Stimulated activated CD8-positive, alpha-beta memory T cell treated with anti-CD3 and anti-CD28 coated beads, Interleukin-15, amount 100 ng/mL, for 4 hours (primary cell): ENCODE results near the gene C10orf53.

ENCODE experiments used
- DNase-seq, 2 donors: peaks; one replicate each; pipeline ENCODE4 v3.0.0-alpha.2; 2020; ENCODE audit warnings: low read depth in 2 of 2

C10orf53 gene

GRCh38 chr10:49679480-49679893 lies at the start of gene C10orf53:
C10orf53 (plus strand) TSS chr10:49679651; CDS start chr10:49679698, 47 bp downstream.
- DNase-seq: no peak

- no peak for DNase-seq
Measured at GRCh38 chr10:49631975-49632374, 47.5 kb upstream of the C10orf53 start.

- DNase-seq: no peak
Measured at GRCh38 chr10:49632406-49633317, 46.8 kb upstream of the C10orf53 start.

- no peak for DNase-seq
Measured at GRCh38 chr10:49633327-49634068, 46.0 kb upstream of the C10orf53 start.

- no peak for DNase-seq
Measured at GRCh38 chr10:49634069-49634660, 45.3 kb upstream of the C10orf53 start.

- no peak for DNase-seq
Measured at GRCh38 chr10:49642311-49642710, 37.1 kb upstream of the C10orf53 start.

GRCh38 chr10:49643241-49644034 lies 36.0 kb upstream of the C10orf53 start:
- no peak for DNase-seq

- no peak for DNase-seq
Measured at GRCh38 chr10:49644035-49644646, 35.3 kb upstream of the C10orf53 start.

- no peak for DNase-seq
Measured at GRCh38 chr10:49645417-49645816, 34.0 kb upstream of the C10orf53 start.

- no peak for DNase-seq
Measured at GRCh38 chr10:49645871-49646870, 33.3 kb upstream of the C10orf53 start.

- DNase-seq: no peak
Measured at GRCh38 chr10:49647554-49647953, 31.9 kb upstream of the C10orf53 start.

GRCh38 chr10:49647985-49648795 lies 31.3 kb upstream of the C10orf53 start:
- no peak for DNase-seq

- DNase-seq: no peak
Measured at GRCh38 chr10:49649294-49649693, 30.2 kb upstream of the C10orf53 start.

- DNase-seq: no peak
Measured at GRCh38 chr10:49649936-49650723, 29.3 kb upstream of the C10orf53 start.

GRCh38 chr10:49650724-49651034 lies 28.8 kb upstream of the C10orf53 start:
- no peak for DNase-seq

GRCh38 chr10:49651039-49651835 lies 28.2 kb upstream of the C10orf53 start:
- DNase-seq: no peak

- DNase-seq: no peak
Measured at GRCh38 chr10:49651917-49652316, 27.5 kb upstream of the C10orf53 start.
